ENCODE data around the gene ABCF2.
A peak's percentile ranks its signal among the peaks of the same experiment; 100 is the strongest.

The ABCF2 gene

DNA sequence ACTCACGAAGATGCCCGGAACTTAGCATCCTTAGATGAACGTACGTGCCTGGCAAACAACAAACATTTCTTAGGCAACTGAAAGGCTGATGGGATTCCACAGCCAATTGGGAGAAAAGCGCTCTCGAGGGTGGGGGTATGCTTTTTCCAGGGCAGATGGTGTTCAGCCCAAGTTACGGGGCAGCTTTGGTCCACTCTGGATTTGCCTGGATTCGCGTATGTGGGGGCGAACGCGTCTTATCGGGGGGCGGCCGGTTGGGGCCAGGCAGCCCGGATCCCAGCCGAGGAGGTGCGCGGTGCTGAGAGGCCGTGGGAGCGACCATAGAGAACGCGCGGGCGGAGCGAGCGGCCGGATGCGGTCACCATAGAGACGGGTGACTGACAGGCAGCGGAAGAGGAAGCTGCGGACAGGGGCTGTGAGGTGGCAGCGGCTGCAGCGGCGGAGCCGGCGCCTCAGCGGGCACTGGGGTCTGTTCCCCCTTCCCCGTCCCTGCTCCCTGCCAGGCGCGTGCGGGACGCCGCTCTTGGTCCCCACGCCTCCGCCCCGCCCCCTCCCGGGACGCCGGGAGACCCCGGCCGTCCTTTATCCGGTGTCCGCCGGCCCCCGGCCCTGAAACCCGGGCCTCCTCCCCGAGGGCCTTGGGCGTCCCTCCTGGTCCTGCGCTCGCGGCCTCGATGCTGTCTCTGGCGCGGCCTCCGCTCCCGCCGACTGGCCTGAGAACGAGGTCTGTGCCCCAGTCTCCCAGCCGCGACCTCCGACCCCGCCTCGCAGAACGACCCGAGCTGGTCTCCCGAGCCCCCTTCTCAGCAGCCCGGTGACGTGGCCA lies 5.3 kb upstream of the ABCF2 start, which contains the start of gene CHPF2:
CHPF2 (plus strand) TSS at position 393 of the 826 bp plus-strand sequence. CDS start 1,529 bp downstream, outside the sequence.
- DNase-seq, result peak; percentile 93 to 95
- Histone ChIP-seq H3K27me3 (no peaks in the 10 kb centered on the region), H3K4me3 (peak within 1 kb of the TSS; percentile 85 to 95), H3K27ac (peak within 1 kb of the TSS; percentile 84 to 87), H3K4me1 (peaks cover 4 to 34% (median 24%) of the 10 kb centered on the region in 4 donors), H3K36me3 (peaks cover 15 to 26% (median 25%) of the 10 kb centered on the region in 3 donors), H3K9me3 (no peaks in the 10 kb centered on the region)
- TF ChIP-seq, protein P1, sequence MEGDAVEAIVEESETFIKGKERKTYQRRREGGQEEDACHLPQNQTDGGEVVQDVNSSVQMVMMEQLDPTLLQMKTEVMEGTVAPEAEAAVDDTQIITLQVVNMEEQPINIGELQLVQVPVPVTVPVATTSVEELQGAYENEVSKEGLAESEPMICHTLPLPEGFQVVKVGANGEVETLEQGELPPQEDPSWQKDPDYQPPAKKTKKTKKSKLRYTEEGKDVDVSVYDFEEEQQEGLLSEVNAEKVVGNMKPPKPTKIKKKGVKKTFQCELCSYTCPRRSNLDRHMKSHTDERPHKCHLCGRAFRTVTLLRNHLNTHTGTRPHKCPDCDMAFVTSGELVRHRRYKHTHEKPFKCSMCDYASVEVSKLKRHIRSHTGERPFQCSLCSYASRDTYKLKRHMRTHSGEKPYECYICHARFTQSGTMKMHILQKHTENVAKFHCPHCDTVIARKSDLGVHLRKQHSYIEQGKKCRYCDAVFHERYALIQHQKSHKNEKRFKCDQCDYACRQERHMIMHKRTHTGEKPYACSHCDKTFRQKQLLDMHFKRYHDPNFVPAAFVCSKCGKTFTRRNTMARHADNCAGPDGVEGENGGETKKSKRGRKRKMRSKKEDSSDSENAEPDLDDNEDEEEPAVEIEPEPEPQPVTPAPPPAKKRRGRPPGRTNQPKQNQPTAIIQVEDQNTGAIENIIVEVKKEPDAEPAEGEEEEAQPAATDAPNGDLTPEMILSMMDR (IDR thresholded peaks at IDR 0.05), result no peak
- intact Hi-C loops (cut with DNase I; ENCODE audit: low total_unique reads), result no loop called here

DNA sequence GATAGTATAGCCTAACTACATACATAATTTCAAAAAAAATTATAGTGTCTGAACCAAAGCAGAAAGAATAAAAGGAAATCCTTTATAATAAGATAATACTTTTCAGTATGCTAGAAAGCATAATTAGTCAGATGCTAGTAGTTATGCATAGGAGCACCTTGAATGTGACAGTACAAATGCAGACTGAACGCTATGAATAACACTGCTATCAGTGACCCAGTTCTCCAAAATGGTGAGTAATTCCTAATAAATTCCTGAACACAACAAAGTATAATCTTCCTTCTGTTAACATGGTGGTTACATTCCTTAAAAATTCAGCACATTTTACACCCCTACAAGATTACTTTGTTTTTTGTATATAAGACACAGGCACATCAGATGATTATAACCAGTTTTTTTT lies 4.1 kb upstream of the ABCF2 start:
- H3K4me3 ChIP-seq, result no peak overlapping the region
- H3K4me1 ChIP-seq, result peaks cover 4 to 37% (median 29%) of the 10 kb centered on the region in 4 donors
- no peaks in the 10 kb centered on the region for H3K9me3 ChIP-seq
- H3K36me3 ChIP-seq, result peaks cover 12 to 14% (median 13%) of the 10 kb centered on the region in 3 donors
- intact Hi-C loops (cut with DNase I; ENCODE audit: low total_unique reads), result no loop called here
- peak overlapping the region in 1 of 2 donors; percentile 84 for H3K27ac ChIP-seq
- no peak for DNase-seq
- no peaks in the 10 kb centered on the region for H3K27me3 ChIP-seq
- TF ChIP-seq, protein P1 (IDR thresholded peaks at IDR 0.05), result no peak

DNA sequence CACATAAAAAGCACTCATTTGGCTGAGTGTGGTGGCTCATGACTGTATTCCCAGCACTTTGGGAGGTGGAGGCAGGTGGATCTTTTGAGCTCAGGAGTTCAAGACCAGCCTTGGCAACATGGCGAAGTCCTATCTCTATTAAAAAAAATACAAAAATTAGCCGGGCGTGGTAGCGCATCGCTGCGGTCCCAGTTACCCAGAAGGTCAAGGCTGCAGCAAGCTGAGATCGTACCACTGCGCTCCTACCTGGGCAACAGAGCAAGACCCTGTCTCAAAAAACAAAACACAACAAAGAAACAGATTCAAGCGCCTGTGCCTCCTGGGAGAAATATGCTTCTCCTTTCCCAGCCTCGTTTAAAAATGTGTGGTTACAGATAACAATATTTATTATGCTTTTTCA lies 2.2 kb upstream of the ABCF2 start:
- H3K9me3 ChIP-seq, result no peaks in the 10 kb centered on the region
- intact Hi-C loops (cut with DNase I; ENCODE audit: low total_unique reads), result no loop called here
- TF ChIP-seq, protein P1 (IDR thresholded peaks at IDR 0.05), result no peak
- peaks cover 0 to 9% (median 9%) of the 10 kb centered on the region in 3 donors for H3K36me3 ChIP-seq
- no peak overlapping the region for H3K4me3 ChIP-seq
- peaks cover 4 to 45% (median 35%) of the 10 kb centered on the region in 4 donors for H3K4me1 ChIP-seq
- no peaks in the 10 kb centered on the region for H3K27me3 ChIP-seq
- no peak overlapping the region for H3K27ac ChIP-seq
- no peak for DNase-seq

DNA sequence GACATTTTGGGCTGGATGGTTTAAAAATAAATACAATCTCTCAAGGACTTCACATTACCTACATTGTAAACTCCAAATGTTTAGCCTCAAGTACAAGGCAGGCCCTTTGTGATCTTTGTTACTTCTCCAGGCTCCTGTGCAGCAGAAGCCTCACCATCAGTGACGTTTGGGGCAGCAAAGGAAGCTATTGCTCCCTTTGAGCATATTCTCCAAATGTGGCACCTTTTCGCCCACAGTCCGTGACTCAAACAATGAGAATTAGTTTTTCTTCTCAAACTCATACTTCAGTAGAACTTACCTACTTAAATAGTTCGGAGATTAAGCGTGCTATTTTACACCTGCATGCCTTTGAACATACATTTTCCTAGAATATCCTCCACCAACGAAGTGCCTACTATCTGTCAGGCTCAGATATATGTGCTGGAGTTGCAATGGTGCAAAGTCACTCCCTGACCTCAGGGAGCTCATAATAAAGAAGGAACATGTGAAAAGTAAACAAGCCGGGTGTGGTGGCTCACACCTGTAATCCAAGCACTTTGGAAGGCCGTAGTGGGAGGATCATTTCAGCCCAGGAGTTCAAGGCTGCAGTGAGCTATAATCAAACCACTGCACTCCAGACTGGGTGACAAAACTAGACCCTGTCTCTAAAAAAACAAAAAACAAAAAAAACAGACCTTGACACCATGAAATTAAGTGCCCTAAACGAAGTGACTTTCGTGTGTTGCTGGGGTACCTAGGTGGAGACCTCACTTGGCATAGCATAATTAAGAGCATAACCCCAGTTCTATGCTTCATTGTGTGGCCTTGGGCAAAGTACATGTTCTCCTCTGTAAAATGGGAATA lies 1.2 kb upstream of the ABCF2 start:
- Histone ChIP-seq H3K27me3 (no peaks in the 10 kb centered on the region), H3K4me3 (peak overlapping the region; percentile 83 to 89), H3K36me3 (peaks cover 7 to 19% (median 19%) of the 10 kb centered on the region in 3 donors), H3K27ac (peak overlapping the region; percentile 73 to 91), H3K9me3 (no peaks in the 10 kb centered on the region), H3K4me1 (peaks cover 4 to 35% (median 25%) of the 10 kb centered on the region in 4 donors)
- DNase-seq, result peak in 1 of 2 donors; percentile 31
- intact Hi-C loops (cut with DNase I; ENCODE audit: low total_unique reads), result no loop called here
- TF ChIP-seq, protein P1 (IDR thresholded peaks at IDR 0.05), result no peak

DNA sequence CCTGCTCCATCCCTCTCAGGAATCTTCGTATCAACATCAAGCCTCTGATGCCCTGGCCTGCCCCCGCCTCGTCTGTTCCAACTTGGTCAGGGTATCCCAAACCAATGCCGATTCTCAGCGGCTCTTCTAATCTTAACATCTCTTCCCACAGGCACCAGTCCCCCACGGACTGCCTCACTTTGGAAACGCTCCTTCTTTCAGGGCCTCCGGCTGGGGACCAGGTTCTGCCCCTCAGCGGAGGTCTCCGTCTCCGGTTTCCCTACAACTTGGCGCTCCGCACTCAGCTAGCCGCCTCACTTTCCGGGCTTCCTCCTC lies 488 bp downstream of the ABCF2 start:
- H3K9me3 ChIP-seq, result no peaks in the 10 kb centered on the region
- peaks cover 4 to 26% (median 18%) of the 10 kb centered on the region in 4 donors for H3K4me1 ChIP-seq
- peak overlapping the region; percentile 73 to 91 for H3K27ac ChIP-seq
- H3K4me3 ChIP-seq, result peak overlapping the region; percentile 83 to 89
- DNase-seq, result no peak
- peaks cover 21 to 36% (median 35%) of the 10 kb centered on the region in 3 donors for H3K36me3 ChIP-seq
- intact Hi-C loops (cut with DNase I; ENCODE audit: low total_unique reads), result no loop called here
- TF ChIP-seq, protein P1 (IDR thresholded peaks at IDR 0.05), result no peak
- no peaks in the 10 kb centered on the region for H3K27me3 ChIP-seq

Data from tibial artery (tissue), 4 donors.